Urinary bladder (tissue), 4 donors: ENCODE measurements around the gene PARD6G. TPM values are rescaled to one million over a fixed set of nuclear protein-coding genes. Genes with fewer than 3 reads are reported as not detected.

ENCODE experiments used
- DNase-seq: peaks from one replicate; pipeline ENCODE4 v3.0.0-alpha.2; 2015; ENCODE audit errors: extremely low spot score
- H3K27ac ChIP-seq: one replicate; pipeline ENCODE4 v1.5.1; 2013; ENCODE audit warnings: low read depth, mild to moderate bottlenecking, moderate library complexity
- H3K36me3 ChIP-seq: one replicate; pipeline ENCODE4 v1.6.1; 2013; ENCODE audit warnings: mild to moderate bottlenecking, moderate library complexity; ENCODE audit not compliant: insufficient read depth
- H3K4me1 ChIP-seq: one replicate; pipeline ENCODE4 v1.6.1; 2013; ENCODE audit warnings: mild to moderate bottlenecking, moderate library complexity; ENCODE audit not compliant: insufficient read depth
- H3K4me3 ChIP-seq: one replicate; pipeline ENCODE4 v1.5.1; 2013; ENCODE audit warnings: low read depth, low read length
- WGBS: extraction: QIAGEN DNeasy Blood & Tissue Kit; methylation state at CpG from one replicate; pipeline ENCODE4 v1.1.7; 2013; 5-methylcytosine and 5-hydroxymethylcytosine counted together
- polyA plus RNA-seq: library from polyadenylated mRNA; stranded (reverse); fragments of 200-250 nt; gene quantifications from one replicate; pipeline ENCODE4 v1.2.3, GENCODE V29; 2013
- total RNA-seq: library from RNA; depleted of rRNA; stranded (reverse); fragments of >200 nt; gene quantifications from one replicate; pipeline ENCODE4 v1.2.3, GENCODE V29; 2014
- donor health status: healthy with polysubstance abuse.
- donor health status: healthy.

Gene PARD6G
- total and polyA plus RNA-seq, 2 donors = 5.9 to 14.0 TPM

- WGBS = 95% methylated on average over 10 of the region's 10 CpGs
- Histone ChIP-seq H3K4me3 (no peak overlapping the region), H3K36me3 (no peaks in the 10 kb centered on the region), H3K4me1 (no peaks in the 10 kb centered on the region), H3K27ac (no peak overlapping the region)
- no peak for DNase-seq
Observed at GRCh38 chr18:80218341-80219227, 28.7 kb downstream of the PARD6G start.

GRCh38 chr18:80213182-80213581, 34.1 kb downstream of the PARD6G start:
- no peak for DNase-seq
- Histone ChIP-seq H3K4me3 (no peak overlapping the region), H3K4me1 (no peaks in the 10 kb centered on the region), H3K27ac (no peak overlapping the region), H3K36me3 (no peaks in the 10 kb centered on the region)
- 67% methylated on average over 2 of the region's 2 CpGs for WGBS

DNA sequence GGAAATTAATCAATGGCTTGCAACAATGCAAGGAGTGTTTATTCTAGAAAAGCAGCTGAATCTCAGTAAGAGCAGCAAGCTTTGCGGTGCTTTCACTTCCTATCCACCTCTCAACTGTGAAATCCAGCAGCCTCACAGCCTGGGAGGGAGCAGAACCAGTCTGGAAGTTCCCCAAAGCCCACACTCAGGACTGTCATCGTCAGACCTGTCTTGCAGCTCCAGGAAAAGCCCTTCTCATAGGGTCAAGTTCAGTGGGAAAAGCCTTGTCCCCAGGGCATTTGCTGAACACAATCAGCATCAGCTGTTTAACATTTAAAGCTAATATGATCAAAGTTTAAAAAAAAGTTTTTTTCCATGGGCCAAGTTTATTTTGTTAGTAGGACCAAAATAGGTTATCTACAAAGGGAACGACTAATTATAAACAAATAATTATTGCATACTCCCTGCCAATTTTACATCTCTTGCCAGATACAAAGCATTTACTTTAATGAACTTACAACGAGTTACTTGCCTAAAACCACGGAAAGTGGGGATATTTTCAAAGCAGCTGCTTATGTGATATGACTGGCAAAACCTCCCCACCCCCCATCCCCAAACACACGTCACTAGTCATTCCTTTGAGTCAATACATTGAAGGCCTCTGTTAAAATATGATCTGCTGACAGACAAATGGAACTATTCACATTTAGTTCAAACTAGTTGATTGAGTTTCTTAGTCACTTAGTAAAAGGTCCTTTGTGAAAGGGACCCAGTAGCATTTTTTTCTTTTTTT, 36.8 kb downstream of the PARD6G start:
- no peaks in the 10 kb centered on the region for H3K4me1 ChIP-seq
- H3K27ac ChIP-seq = no peak overlapping the region
- no peak for DNase-seq
- no peak overlapping the region for H3K4me3 ChIP-seq
- 40% methylated on average over 6 of the region's 6 CpGs for WGBS
- no peaks in the 10 kb centered on the region for H3K36me3 ChIP-seq

GRCh38 chr18:80208620-80209019, 38.7 kb downstream of the PARD6G start:
- H3K4me3 ChIP-seq = no peak overlapping the region
- DNase-seq = no peak
- no peak overlapping the region for H3K27ac ChIP-seq
- no peaks in the 10 kb centered on the region for H3K36me3 ChIP-seq
- WGBS = 99% methylated on average over 4 of the region's 4 CpGs
- no peaks in the 10 kb centered on the region for H3K4me1 ChIP-seq

DNA sequence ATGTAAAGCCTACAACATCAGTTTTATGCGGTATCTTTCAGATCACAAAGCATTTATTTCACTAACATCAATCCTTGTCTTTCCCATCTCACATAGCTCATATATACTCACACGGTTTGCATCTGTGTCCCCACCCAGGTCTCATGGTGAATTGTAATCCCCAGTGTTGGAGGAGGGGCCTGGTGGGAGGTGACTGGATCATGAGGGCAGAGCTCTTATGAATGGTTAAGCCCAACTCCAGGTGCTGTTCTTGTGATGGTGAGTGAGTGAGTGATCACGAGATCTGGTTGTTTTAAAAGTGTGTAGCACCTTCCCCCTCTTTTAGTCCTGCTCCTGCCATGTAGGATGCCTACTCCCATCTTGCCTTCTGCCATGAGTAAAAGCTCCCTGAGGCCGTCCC, 42.0 kb downstream of the PARD6G start:
- WGBS = 93% methylated on average over 4 of the region's 4 CpGs
- Histone ChIP-seq H3K27ac (no peak overlapping the region), H3K4me3 (no peak overlapping the region), H3K36me3 (no peaks in the 10 kb centered on the region), H3K4me1 (no peaks in the 10 kb centered on the region)
- no peak for DNase-seq

GRCh38 chr18:80204142-80204541, 43.2 kb downstream of the PARD6G start:
- Histone ChIP-seq H3K4me1 (no peaks in the 10 kb centered on the region), H3K4me3 (no peak overlapping the region), H3K36me3 (no peaks in the 10 kb centered on the region), H3K27ac (no peak overlapping the region)
- no peak for DNase-seq
- WGBS = 92% methylated on average over 2 of the region's 2 CpGs

DNA sequence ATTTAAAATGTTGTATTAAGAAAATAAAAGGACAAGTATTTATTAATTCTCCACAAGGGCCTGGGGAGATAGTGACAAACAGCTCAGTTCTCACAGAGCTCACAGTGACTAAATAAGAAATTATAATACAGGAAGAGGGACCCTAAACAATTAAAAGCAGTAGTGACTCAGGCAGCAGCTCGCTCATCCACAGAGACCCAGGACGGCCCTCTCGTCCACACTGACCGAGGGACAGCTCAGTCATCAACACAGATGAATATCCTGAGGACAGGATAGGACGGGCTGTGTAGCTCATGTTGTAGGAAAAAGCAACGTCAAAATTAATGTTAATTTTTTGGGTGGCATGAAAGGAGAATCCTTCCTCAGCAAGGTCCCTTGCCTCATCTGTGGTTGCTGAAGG, 44.1 kb downstream of the PARD6G start:
- DNase-seq = no peak
- H3K27ac ChIP-seq = no peak overlapping the region
- WGBS = 92% methylated on average over 6 of the region's 6 CpGs
- H3K4me1 ChIP-seq = no peaks in the 10 kb centered on the region
- no peak overlapping the region for H3K4me3 ChIP-seq
- H3K36me3 ChIP-seq = no peaks in the 10 kb centered on the region

GRCh38 chr18:80202264-80202998, 44.9 kb downstream of the PARD6G start:
- WGBS = 90% methylated on average over 12 of the region's 12 CpGs
- Histone ChIP-seq H3K4me3 (no peak overlapping the region), H3K4me1 (no peaks in the 10 kb centered on the region), H3K27ac (no peak overlapping the region), H3K36me3 (no peaks in the 10 kb centered on the region)
- no peak for DNase-seq

- DNase-seq = no peak
- 64% methylated on average over 9 of the region's 9 CpGs for WGBS
- Histone ChIP-seq H3K4me1 (no peaks in the 10 kb centered on the region), H3K36me3 (no peaks in the 10 kb centered on the region), H3K4me3 (no peak overlapping the region), H3K27ac (no peak overlapping the region)
Observed at GRCh38 chr18:80201739-80202138, 45.6 kb downstream of the PARD6G start.

DNA sequence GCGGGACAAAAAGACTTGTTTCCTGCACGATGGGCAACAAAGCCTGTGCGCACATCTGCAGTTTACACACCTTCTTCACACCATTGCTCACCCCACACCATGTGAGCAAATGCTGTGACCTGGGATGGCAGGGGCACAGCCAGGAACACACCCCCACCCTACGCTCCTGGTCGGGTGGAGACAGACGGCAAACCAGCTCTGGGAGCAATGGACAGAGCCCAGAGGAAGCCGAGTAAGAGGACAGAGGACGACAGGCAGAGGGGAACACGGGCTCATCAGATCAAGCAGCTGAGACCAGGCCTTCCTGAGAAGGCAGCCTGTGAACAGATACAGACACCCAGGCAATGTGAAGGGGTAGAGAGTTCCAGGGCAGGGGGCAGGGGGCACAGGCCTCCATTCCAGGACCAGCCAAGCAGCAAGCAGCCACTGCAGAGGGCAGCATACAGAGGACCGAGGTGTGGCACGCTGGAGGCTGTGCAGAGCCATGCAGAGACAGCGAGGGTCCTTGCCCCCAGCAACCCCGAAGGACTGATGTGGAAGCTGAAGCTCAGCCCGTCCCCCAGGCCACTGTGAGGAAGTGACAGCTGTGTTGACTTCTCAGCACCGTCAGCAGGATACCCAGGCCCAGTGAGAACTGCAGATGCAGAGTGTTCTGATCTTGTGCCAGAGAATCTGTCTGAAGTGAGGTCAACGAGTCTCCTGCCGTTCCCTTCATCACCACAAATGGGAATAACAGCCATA, 46.2 kb downstream of the PARD6G start:
- H3K27ac ChIP-seq = no peak overlapping the region
- WGBS = 53% methylated on average over 17 of the region's 17 CpGs
- no peaks in the 10 kb centered on the region for H3K4me1 ChIP-seq
- H3K4me3 ChIP-seq = no peak overlapping the region
- no peak for DNase-seq
- H3K36me3 ChIP-seq = no peaks in the 10 kb centered on the region

- no peaks in the 10 kb centered on the region for H3K36me3 ChIP-seq
- no peak for DNase-seq
- H3K27ac ChIP-seq = peak overlapping the region; percentile 0
- H3K4me1 ChIP-seq = no peaks in the 10 kb centered on the region
- H3K4me3 ChIP-seq = no peak overlapping the region
- 66% methylated on average over 17 of the region's 17 CpGs for WGBS
Observed at GRCh38 chr18:80200171-80200931, 47.0 kb downstream of the PARD6G start.

GRCh38 chr18:80198994-80199748, 48.1 kb downstream of the PARD6G start:
- WGBS = 88% methylated on average over 15 of the region's 15 CpGs
- Histone ChIP-seq H3K4me1 (no peaks in the 10 kb centered on the region), H3K27ac (no peak overlapping the region), H3K4me3 (no peak overlapping the region), H3K36me3 (no peaks in the 10 kb centered on the region)
- no peak for DNase-seq
